ENCODE measurements around the gene ADGRF5.

ADGRF5 gene

DNA sequence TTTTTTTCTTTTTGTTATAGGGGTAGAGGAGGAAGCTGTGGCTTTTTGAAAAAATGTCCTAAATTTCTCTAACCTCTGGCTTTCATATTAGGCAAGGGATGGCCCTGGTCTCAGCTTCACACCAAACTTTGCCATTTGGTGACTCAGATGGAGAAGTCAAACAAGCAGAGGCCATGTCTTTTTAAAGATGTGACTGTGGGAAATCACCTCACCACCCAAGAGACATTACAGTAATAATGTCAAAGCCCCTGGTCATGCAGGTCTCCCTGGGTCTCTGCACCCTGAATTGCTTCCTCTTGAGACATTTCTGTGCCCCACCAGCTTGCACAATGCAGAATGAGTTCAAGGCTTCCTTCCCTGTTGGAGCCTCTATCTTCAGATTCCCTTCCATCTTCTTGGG, 39.5 kb upstream of the ADGRF5 start:
- H3K27ac ChIP-seq, result no peak overlapping the region; the same call in 1 of the 2 replicates
- TF ChIP-seq CTCF (conservative IDR thresholded peaks at IDR 0.05) (no peak), ZFX (IDR thresholded peaks at IDR 0.05) (no peak)

GRCh38 chr6:46959419-46959818, 37.7 kb upstream of the ADGRF5 start:
- TF ChIP-seq CTCF (conservative IDR thresholded peaks at IDR 0.05) (no peak), ZFX (IDR thresholded peaks at IDR 0.05) (no peak)
- H3K27ac ChIP-seq, result no peak overlapping the region

GRCh38 chr6:46956409-46956808, 34.7 kb upstream of the ADGRF5 start:
- TF ChIP-seq CTCF (conservative IDR thresholded peaks at IDR 0.05) (no peak), ZFX (IDR thresholded peaks at IDR 0.05) (no peak)
- no peak overlapping the region for H3K27ac ChIP-seq

GRCh38 chr6:46954837-46955451, 33.2 kb upstream of the ADGRF5 start:
- no peak for TF ChIP-seq CTCF (conservative IDR thresholded peaks at IDR 0.05)
- TF ChIP-seq ZFX (IDR thresholded peaks at IDR 0.05), result no peak
- no peak overlapping the region for H3K27ac ChIP-seq

DNA sequence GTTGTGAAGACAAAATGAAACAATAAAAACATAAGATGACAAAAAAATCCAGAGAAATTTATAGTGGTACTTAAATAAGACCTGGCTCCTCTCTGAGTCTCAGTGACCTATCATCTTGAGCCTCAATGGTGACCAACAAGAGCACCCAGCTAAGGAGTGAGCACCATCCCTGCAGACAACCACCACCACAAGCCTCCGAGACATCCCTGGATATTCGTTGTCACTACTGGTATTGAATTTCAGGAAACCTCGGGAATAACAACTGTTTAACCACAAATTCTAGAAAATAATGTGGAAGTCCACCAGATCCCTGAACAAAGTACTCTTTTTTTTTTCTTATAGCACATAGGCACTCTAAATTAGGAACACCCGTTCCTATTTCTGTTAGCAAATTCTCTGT, 32.2 kb upstream of the ADGRF5 start:
- TF ChIP-seq ZFX (IDR thresholded peaks at IDR 0.05), result no peak
- TF ChIP-seq CTCF (conservative IDR thresholded peaks at IDR 0.05), result no peak
- no peak overlapping the region for H3K27ac ChIP-seq

- TF ChIP-seq ZFX (IDR thresholded peaks at IDR 0.05) (no peak), CTCF (conservative IDR thresholded peaks at IDR 0.05) (no peak)
These were observed 28.0 kb upstream of the ADGRF5 start for GRCh38 chr6:46949632-46950280.

DNA sequence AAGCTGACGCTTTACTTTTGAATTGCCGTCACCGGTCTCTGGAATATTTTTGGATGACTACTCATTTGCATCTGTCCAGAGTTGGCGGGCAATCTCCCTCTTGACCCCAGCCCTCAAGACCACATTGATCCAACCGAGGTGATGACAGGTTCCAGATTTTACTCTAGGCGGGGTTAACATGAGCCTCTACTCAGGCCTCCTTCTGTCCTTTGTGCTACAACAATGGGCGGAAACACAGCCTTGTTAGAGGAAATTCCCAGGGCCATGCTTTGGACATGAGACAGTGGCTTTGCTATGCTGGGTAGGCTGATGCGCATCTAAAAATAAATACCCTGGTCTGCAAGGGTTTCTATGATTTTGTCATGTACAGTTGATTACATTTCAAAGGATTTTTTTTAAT, 27.0 kb upstream of the ADGRF5 start:
- H3K27ac ChIP-seq, result no peak overlapping the region; the same call in 1 of the 2 replicates
- TF ChIP-seq CTCF (conservative IDR thresholded peaks at IDR 0.05) (no peak), ZFX (IDR thresholded peaks at IDR 0.05) (no peak)

More at GRCh38 chr6:46949632-46950280, 28.0 kb upstream of the ADGRF5 start:
- no peak overlapping the region for H3K27ac ChIP-seq
